Caco-2 (cell line): Measurements from ENCODE around the gene TYW1. TPM values are rescaled to one million over a fixed set of nuclear protein-coding genes. Genes with fewer than 3 reads are reported as not detected.
A peak's percentile ranks its signal among the peaks of the same experiment; 100 is the strongest.
"Not testable (repeated sequence)": the region's sequence is repeated elsewhere in the genome, so short reads cannot be mapped to it uniquely, and the experiment has no call there.

ENCODE experiments used
- BruUV-seq: library from RNA; stranded (reverse); fragments of 400-500 nt; replicated peaks from 2 replicates; lab custom pipeline; 2021; lab: Mats Ljungman, UMichigan
- CTCF ChIA-PET: fragments of 300-600 bp; sonication (Branson Sonifier 250); formaldehyde crosslinking; loops from one replicate; lab custom pipeline; 2022; ENCODE audit warnings: antibody characterized with exemption; lab: Charles Lee
- POLR2A ChIA-PET: fragments of 300-600 bp; sonication (Branson Sonifier 250); formaldehyde crosslinking; loops from one replicate; lab custom pipeline; 2022; ENCODE audit warnings: antibody characterized with exemption; lab: Charles Lee
- DNase-seq, 2 experiments: peaks; one replicate each; pipeline versions ENCODE4 v3.0.0 to v3.0.0-alpha.2; 2020 to 2022
- H3K27me3 ChIP-seq: replicated peaks from 2 replicates; pipeline ENCODE4 v1.6.0; 2011; ENCODE audit warnings: low read length; ENCODE audit not compliant: control insufficient read depth, insufficient read depth
- H3K36me3 ChIP-seq: 2 replicates; pipeline ENCODE4 v1.5.1; 2011; ENCODE audit warnings: low read length; ENCODE audit not compliant: control insufficient read depth, insufficient read depth
- H3K4me1 ChIP-seq: fragments of 250-450 bp; sonication (Bioruptor Pico); 2 replicates; pipeline ENCODE4 v1.5.1; 2020; ENCODE audit warnings: mild to moderate bottlenecking
- H3K4me3 ChIP-seq: 2 replicates; pipeline ENCODE4 v1.5.1; 2011; ENCODE audit warnings: low read depth, mild to moderate bottlenecking, control low read depth, low read length
- H3K9me3 ChIP-seq: fragments of 250-450 bp; sonication (Bioruptor Pico); 2 replicates; pipeline ENCODE4 v1.5.1; 2020; ENCODE audit warnings: mild to moderate bottlenecking, moderate library complexity
- H3K27ac Mint-ChIP-seq: one replicate; pipeline ENCODE4 v1.8.0; 2022; ENCODE audit warnings: mixed read lengths; ENCODE audit not compliant: unreplicated experiment
- H3K27me3 Mint-ChIP-seq: one replicate; pipeline ENCODE4 v1.8.0; 2022; ENCODE audit warnings: mixed read lengths; ENCODE audit not compliant: insufficient read depth, unreplicated experiment
- H3K36me3 Mint-ChIP-seq: one replicate; pipeline ENCODE4 v1.8.0; 2022; ENCODE audit warnings: mild to moderate bottlenecking, mixed read lengths; ENCODE audit not compliant: insufficient read depth, unreplicated experiment
- H3K4me1 Mint-ChIP-seq: one replicate; pipeline ENCODE4 v1.8.0; 2022; ENCODE audit warnings: low read depth, mixed read lengths; ENCODE audit not compliant: unreplicated experiment
- H3K4me3 Mint-ChIP-seq: one replicate; pipeline ENCODE4 v1.8.0; 2022; ENCODE audit warnings: mild to moderate bottlenecking, moderate library complexity, mixed read lengths; ENCODE audit not compliant: unreplicated experiment
- H3K9me3 Mint-ChIP-seq: one replicate; pipeline ENCODE4 v1.8.0; 2022; ENCODE audit warnings: mixed read lengths; ENCODE audit not compliant: unreplicated experiment
- intact Hi-C: fragments of 100-400 bp; cut with micrococcal nuclease; formaldehyde crosslinking; loops from one replicate; pipeline ENCODE4 v1.10.0; 2022; ENCODE audit not compliant: unreplicated experiment
- total RNA-seq: library from RNA; stranded (reverse); gene quantifications from 2 replicates; pipeline ENCODE4 v1.2.3, GENCODE V29; 2022

Gene TYW1
- total RNA-seq, 1 experiment from 2014 or later = 26.9 TPM

GRCh38 chr7:67184912-67185659 lies 188.5 kb downstream of the TYW1 start:
- H3K4me1 ChIP-seq, DNase-seq, BruUV-seq, CTCF ChIA-PET, H3K27ac Mint-ChIP-seq, H3K4me1 Mint-ChIP-seq, H3K36me3 ChIP-seq, intact Hi-C loops, H3K4me3 ChIP-seq, H3K27me3 ChIP-seq, H3K9me3 Mint-ChIP-seq, H3K4me3 Mint-ChIP-seq, POLR2A ChIA-PET, H3K27me3 Mint-ChIP-seq, H3K36me3 Mint-ChIP-seq, H3K9me3 ChIP-seq: not testable (repeated sequence)

- intact Hi-C loops, H3K9me3 ChIP-seq, H3K4me1 ChIP-seq, H3K9me3 Mint-ChIP-seq, H3K36me3 Mint-ChIP-seq, H3K36me3 ChIP-seq, BruUV-seq, H3K4me3 ChIP-seq, H3K27me3 ChIP-seq, CTCF ChIA-PET, DNase-seq, H3K27ac Mint-ChIP-seq, H3K27me3 Mint-ChIP-seq, H3K4me3 Mint-ChIP-seq, H3K4me1 Mint-ChIP-seq, POLR2A ChIA-PET: not testable (repeated sequence)
These were observed 189.1 kb downstream of the TYW1 start for GRCh38 chr7:67185660-67186129.

GRCh38 chr7:67189160-67189559 lies 192.5 kb downstream of the TYW1 start:
- CTCF ChIA-PET, POLR2A ChIA-PET, H3K36me3 ChIP-seq, H3K4me1 ChIP-seq, intact Hi-C loops, H3K36me3 Mint-ChIP-seq, H3K4me3 Mint-ChIP-seq, H3K9me3 ChIP-seq, H3K4me3 ChIP-seq, H3K9me3 Mint-ChIP-seq, DNase-seq, H3K27me3 Mint-ChIP-seq, H3K27ac Mint-ChIP-seq, H3K27me3 ChIP-seq, BruUV-seq: not testable (repeated sequence)
- peaks cover 17% of the 10 kb centered on the region for H3K4me1 Mint-ChIP-seq

GRCh38 chr7:67189801-67190465 lies 193.3 kb downstream of the TYW1 start:
- H3K27me3 Mint-ChIP-seq, POLR2A ChIA-PET, intact Hi-C loops, H3K36me3 ChIP-seq, DNase-seq, CTCF ChIA-PET, H3K4me3 ChIP-seq, H3K36me3 Mint-ChIP-seq, H3K4me1 ChIP-seq, H3K9me3 Mint-ChIP-seq, H3K4me3 Mint-ChIP-seq, H3K27me3 ChIP-seq, BruUV-seq, H3K9me3 ChIP-seq: not testable (repeated sequence)
- Mint-ChIP-seq H3K4me1 (peaks cover 17% of the 10 kb centered on the region), H3K27ac (peak overlapping the region; percentile 38)

GRCh38 chr7:67191002-67191720 lies 194.5 kb downstream of the TYW1 start:
- H3K9me3 ChIP-seq, H3K4me3 Mint-ChIP-seq, H3K27me3 Mint-ChIP-seq, H3K4me3 ChIP-seq, POLR2A ChIA-PET, H3K9me3 Mint-ChIP-seq, CTCF ChIA-PET, DNase-seq, H3K36me3 Mint-ChIP-seq, H3K27ac Mint-ChIP-seq, H3K36me3 ChIP-seq, H3K4me1 ChIP-seq, BruUV-seq, intact Hi-C loops, H3K27me3 ChIP-seq: not testable (repeated sequence)
- peaks cover 17% of the 10 kb centered on the region for H3K4me1 Mint-ChIP-seq

GRCh38 chr7:67192123-67192702 lies 195.6 kb downstream of the TYW1 start:
- H3K36me3 ChIP-seq, H3K9me3 ChIP-seq, H3K4me3 Mint-ChIP-seq, H3K27ac Mint-ChIP-seq, DNase-seq, H3K27me3 ChIP-seq, BruUV-seq, H3K36me3 Mint-ChIP-seq, POLR2A ChIA-PET, H3K9me3 Mint-ChIP-seq, CTCF ChIA-PET, H3K27me3 Mint-ChIP-seq, intact Hi-C loops, H3K4me3 ChIP-seq, H3K4me1 ChIP-seq: not testable (repeated sequence)
- H3K4me1 Mint-ChIP-seq = peaks cover 17% of the 10 kb centered on the region
